Epidermal melanocyte (primary cell): Measurements from ENCODE around the gene LRP11.
"Not testable (repeated sequence)": the region's sequence is repeated elsewhere in the genome, so short reads cannot be mapped to it uniquely, and the experiment has no call there.

Source experiments
- DNase-seq: peaks from one replicate; pipeline ENCODE4 v3.0.0; 2011; ENCODE audit warnings: low spot score; ENCODE audit not compliant: insufficient read length

LRP11 gene

GRCh38 chr6:149871182-149871581 lies 7.0 kb upstream of the LRP11 start:
- no peak for DNase-seq

- DNase-seq = no peak
Measured at GRCh38 chr6:149869275-149869892, 5.2 kb upstream of the LRP11 start.

- DNase-seq = no peak
Measured at GRCh38 chr6:149867876-149868640, 3.9 kb upstream of the LRP11 start.

- DNase-seq = no peak
Measured at GRCh38 chr6:149864578-149865535, 698 bp upstream of the LRP11 start.

- DNase-seq = peak; percentile 65
Measured at GRCh38 chr6:149862922-149863697, 1.0 kb downstream of the LRP11 start.

GRCh38 chr6:149862424-149862738 lies 1.8 kb downstream of the LRP11 start:
- DNase-seq = not testable (repeated sequence)

GRCh38 chr6:149861603-149862423 lies 2.3 kb downstream of the LRP11 start:
- no peak for DNase-seq

GRCh38 chr6:149860834-149861602 lies 3.1 kb downstream of the LRP11 start:
- DNase-seq = no peak

GRCh38 chr6:149860513-149860833 lies 3.7 kb downstream of the LRP11 start:
- DNase-seq = no peak

GRCh38 chr6:149859938-149860337 lies 4.2 kb downstream of the LRP11 start:
- no peak for DNase-seq

GRCh38 chr6:149859368-149859767 lies 4.8 kb downstream of the LRP11 start:
- no peak for DNase-seq

- no peak for DNase-seq
Measured at GRCh38 chr6:149857541-149857940, 6.6 kb downstream of the LRP11 start.

GRCh38 chr6:149856256-149856994 lies 7.7 kb downstream of the LRP11 start:
- DNase-seq = no peak

GRCh38 chr6:149855741-149856140 lies 8.4 kb downstream of the LRP11 start:
- no peak for DNase-seq

- no peak for DNase-seq
Measured at GRCh38 chr6:149855040-149855654, 9.0 kb downstream of the LRP11 start.

- DNase-seq = no peak
Measured at GRCh38 chr6:149854532-149854931, 9.6 kb downstream of the LRP11 start.

GRCh38 chr6:149854017-149854416 lies 10.1 kb downstream of the LRP11 start:
- DNase-seq = not testable (repeated sequence)

GRCh38 chr6:149852881-149853280 lies 11.3 kb downstream of the LRP11 start:
- DNase-seq = no peak

- no peak for DNase-seq
Measured at GRCh38 chr6:149852180-149852579, 12.0 kb downstream of the LRP11 start.
